ENCODE measurements around the gene RNASE4.

Gene RNASE4

DNA sequence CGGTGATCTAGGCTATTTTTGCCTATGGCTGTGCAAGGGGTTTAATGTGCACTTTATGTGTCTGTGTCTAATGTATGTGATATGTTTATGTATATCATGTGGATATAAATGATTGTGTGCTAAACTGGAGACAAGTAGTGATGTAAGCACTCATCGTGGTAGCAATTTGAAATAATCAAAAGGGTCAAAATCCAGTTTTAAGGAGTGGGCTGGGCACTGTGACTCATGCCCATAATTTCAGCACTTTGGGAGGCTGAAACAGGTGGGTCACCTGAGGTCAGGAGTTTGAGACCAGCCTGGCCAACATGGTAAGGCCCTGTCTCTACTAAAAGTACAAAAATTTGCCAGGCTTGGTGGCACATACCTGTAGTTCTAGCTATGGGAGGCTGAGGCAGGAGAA is 64.1 kb downstream of the RNASE4 start:
- DNase-seq = no peak

- no peak for DNase-seq
Measured at GRCh38 chr14:20750194-20750593, 65.8 kb downstream of the RNASE4 start.

Measured in retina (tissue), 1 donor.